H1 (cell line): Measurements from ENCODE around the gene MSMP. TPM values are rescaled to one million over a fixed set of nuclear protein-coding genes. Genes with fewer than 3 reads are reported as not detected.

Experiments
- CTCF ChIA-PET: fragments of 300-600 bp; sonication (Branson Sonifier 250); formaldehyde crosslinking; loops from one replicate; lab custom pipeline; 2021; ENCODE audit not compliant: partially characterized antibody; lab: Charles Lee
- POLR2A ChIA-PET: fragments of 300-600 bp; sonication (Branson Sonifier 250); formaldehyde crosslinking; loops from one replicate; lab custom pipeline; 2021; ENCODE audit warnings: inconsistent platforms; ENCODE audit not compliant: partially characterized antibody; lab: Charles Lee
- DNase-seq, 2 experiments: peaks; one replicate each; pipeline versions ENCODE4 v3.0.0 to v3.0.0-alpha.2; 2010 to 2022; ENCODE audit warnings: low spot score in 2 of 2, low read depth in 1 of 2, mixed read lengths in 1 of 2
- FAIRE-seq: peaks from 2 replicates; lab custom pipeline; 2011; peaks lifted over from hg19 to GRCh38; lab: Jason Lieb, UNC
- H2AFZ ChIP-seq: 2 replicates; pipeline ENCODE4 v1.8.1; 2012; ENCODE audit warnings: low read length, inconsistent platforms
- H2AK5ac ChIP-seq: 2 replicates; pipeline ENCODE4 v1.6.1; 2013; ENCODE audit warnings: low read depth, low read length
- H2BK120ac ChIP-seq: replicated peaks from 2 replicates; pipeline ENCODE3; 2013; ENCODE audit warnings: low read depth, low read length, inconsistent platforms
- H2BK12ac ChIP-seq: 2 replicates; pipeline ENCODE4 v1.6.1; 2013; ENCODE audit warnings: low read depth, low read length
- H2BK15ac ChIP-seq: 2 replicates; pipeline ENCODE4 v1.6.1; 2013; ENCODE audit warnings: low read length
- H2BK20ac ChIP-seq: 2 replicates; pipeline ENCODE4 v1.6.1; 2013; ENCODE audit warnings: low read length
- H2BK5ac ChIP-seq: 2 replicates; pipeline ENCODE4 v1.6.1; 2013; ENCODE audit warnings: low read depth, low read length
- H3K14ac ChIP-seq: 2 replicates; pipeline ENCODE4 v1.6.1; 2013; ENCODE audit warnings: inconsistent platforms; ENCODE audit not compliant: insufficient read length
- H3K18ac ChIP-seq: 2 replicates; pipeline ENCODE4 v1.6.1; 2013; ENCODE audit warnings: low read length; ENCODE audit errors: extremely low read depth
- H3K23ac ChIP-seq: 2 replicates; pipeline ENCODE4 v1.6.1; 2013; ENCODE audit warnings: inconsistent platforms; ENCODE audit not compliant: insufficient read length
- H3K23me2 ChIP-seq: 2 replicates; pipeline ENCODE4 v1.6.1; 2013; ENCODE audit warnings: low read depth, low read length
- H3K27ac ChIP-seq: 2 replicates; pipeline ENCODE4 v1.6.1; 2011; ENCODE audit warnings: low read depth, low read length, inconsistent platforms
- H3K27me3 ChIP-seq, 4 experiments: replicated peaks in 1 of 4; 1 replicate in 1 of 4; 2 replicates in 3 of 4; pipeline versions ENCODE4 v1.6.1 to v1.8.1; 2011 to 2013; ENCODE audit warnings: low read length in 3 of 4, mild to moderate bottlenecking in 3 of 4, inconsistent platforms in 2 of 4, mixed read lengths in 2 of 4, moderate library complexity in 1 of 4; ENCODE audit not compliant: control insufficient read depth in 3 of 4, insufficient read depth in 3 of 4; ENCODE audit errors: extremely low read depth in 1 of 4
- H3K36me3 ChIP-seq, 4 experiments: 2 replicates each; pipeline versions ENCODE4 v1.6.1 to v1.8.1; 2011 to 2013; ENCODE audit warnings: mild to moderate bottlenecking in 4 of 4, low read length in 3 of 4, moderate library complexity in 2 of 4, control low read depth in 1 of 4, inconsistent platforms in 1 of 4; ENCODE audit not compliant: insufficient read depth in 4 of 4, control insufficient read depth in 2 of 4
- H3K4ac ChIP-seq: replicated peaks from 2 replicates; pipeline ENCODE3; 2013; ENCODE audit warnings: low read length, low read depth, mixed read lengths, inconsistent platforms; ENCODE audit not compliant: insufficient read length
- H3K4me1 ChIP-seq, 4 experiments: replicated peaks in 1 of 4; 1 replicate in 1 of 4; 2 replicates in 3 of 4; pipeline versions ENCODE4 v1.6.1 to v1.8.1; 2011 to 2013; ENCODE audit warnings: low read length in 3 of 4, inconsistent platforms in 2 of 4, mixed read lengths in 1 of 4; ENCODE audit not compliant: insufficient read depth in 4 of 4, control insufficient read depth in 3 of 4
- H3K4me2 ChIP-seq, 2 experiments: 2 replicates each; pipeline versions ENCODE4 v1.6.1 to v1.8.1; 2011 to 2013; ENCODE audit warnings: low read depth in 2 of 2, low read length in 2 of 2, control low read depth in 1 of 2, inconsistent platforms in 1 of 2, mild to moderate bottlenecking in 1 of 2; ENCODE audit not compliant: insufficient read depth in 1 of 2
- H3K4me3 ChIP-seq, 4 experiments: fragments of 200-600, 300-600 bp in 1 of 4; sonication (generic), shearing (Covaris generic), sonication (Bioruptor Twin) in 1 of 4; 2 replicates each; pipeline versions ENCODE4 v1.5.1 to v1.8.1; 2011 to 2016; ENCODE audit warnings: low read length in 4 of 4, low read depth in 3 of 4, control low read depth in 2 of 4, inconsistent platforms in 2 of 4, mild to moderate bottlenecking in 2 of 4, mixed read lengths in 1 of 4, moderate library complexity in 1 of 4; ENCODE audit not compliant: insufficient read depth in 2 of 4; ENCODE audit errors: extremely low read depth in 1 of 4
- H3K56ac ChIP-seq: replicated peaks from 2 replicates; pipeline ENCODE3; 2013; ENCODE audit warnings: low read depth, mild to moderate bottlenecking, mixed read lengths, low read length, inconsistent platforms; ENCODE audit not compliant: insufficient read length
- H3K79me1 ChIP-seq: 2 replicates; pipeline ENCODE4 v1.6.1; 2013; ENCODE audit warnings: low read depth, low read length, control low read depth
- H3K79me2 ChIP-seq, 2 experiments: 2 replicates each; pipeline versions ENCODE4 v1.6.1 to v1.8.1; 2012 to 2013; ENCODE audit warnings: low read length in 2 of 2, mild to moderate bottlenecking in 2 of 2, inconsistent platforms in 1 of 2; ENCODE audit not compliant: insufficient read depth in 2 of 2, control insufficient read depth in 1 of 2
- H3K9ac ChIP-seq, 4 experiments: replicated peaks in 1 of 4; 1 replicate in 1 of 4; 2 replicates in 3 of 4; pipeline versions ENCODE4 v1.6.1 to v1.8.1; 2011 to 2013; ENCODE audit warnings: low read depth in 3 of 4, low read length in 3 of 4, control low read depth in 2 of 4, mild to moderate bottlenecking in 2 of 4, moderate library complexity in 2 of 4, inconsistent platforms in 1 of 4; ENCODE audit errors: extremely low read depth in 1 of 4
- H3K9me3 ChIP-seq, 2 experiments: 2 replicates each; pipeline versions ENCODE4 v1.6.1 to v1.8.1; 2012 to 2013; ENCODE audit warnings: mild to moderate bottlenecking in 2 of 2, moderate library complexity in 2 of 2, control low read depth in 1 of 2, inconsistent platforms in 1 of 2, low read depth in 1 of 2, low read length in 1 of 2, mixed read lengths in 1 of 2; ENCODE audit not compliant: insufficient read depth in 2 of 2
- H4K20me1 ChIP-seq, 2 experiments: replicated peaks in 1 of 2; 2 replicates each; pipeline versions ENCODE3 to v1.8.1; 2011 to 2013; ENCODE audit warnings: inconsistent platforms in 2 of 2, low read length in 2 of 2, mild to moderate bottlenecking in 1 of 2; ENCODE audit not compliant: insufficient read depth in 2 of 2, control insufficient read depth in 1 of 2
- H4K5ac ChIP-seq: 2 replicates; pipeline ENCODE4 v1.6.1; 2013; ENCODE audit warnings: low read length, low read depth, mixed read lengths, inconsistent platforms; ENCODE audit not compliant: insufficient read length
- H4K8ac ChIP-seq: 2 replicates; pipeline ENCODE4 v1.8.0; 2013; ENCODE audit warnings: mild to moderate bottlenecking, moderate library complexity, low read length, inconsistent platforms; ENCODE audit not compliant: insufficient read depth; ENCODE audit errors: extremely low read depth
- H4K91ac ChIP-seq: replicated peaks from 2 replicates; pipeline ENCODE3; 2013; ENCODE audit warnings: low read length, mixed read lengths, inconsistent platforms; ENCODE audit not compliant: insufficient read length
- ATF2 ChIP-seq: IDR thresholded peaks from 2 replicates; pipeline ENCODE4 v1.6.1; 2012; ENCODE audit warnings: low read length, inconsistent platforms
- E2F6 ChIP-seq: IDR thresholded peaks from 2 replicates; pipeline ENCODE4 v1.6.1; 2012; ENCODE audit warnings: inconsistent platforms
- GABPA ChIP-seq: IDR thresholded peaks from 2 replicates; pipeline ENCODE4 v1.6.1; 2011; ENCODE audit warnings: mild to moderate bottlenecking, low read length, moderate library complexity, borderline replicate concordance; ENCODE audit not compliant: insufficient read depth
- JUN ChIP-seq: IDR thresholded peaks from 2 replicates; pipeline ENCODE4 v1.6.1; 2011; ENCODE audit warnings: low read depth, mild to moderate bottlenecking, improper control_type of control experiment, low read length
- JUND ChIP-seq: IDR thresholded peaks from 2 replicates; pipeline ENCODE4 v1.6.1; 2011; ENCODE audit warnings: mild to moderate bottlenecking, improper control_type of control experiment, low read length
- MAX ChIP-seq: IDR thresholded peaks from 2 replicates; pipeline ENCODE4 v1.6.1; 2012; ENCODE audit warnings: inconsistent platforms
- NRF1 ChIP-seq: IDR thresholded peaks from 2 replicates; pipeline ENCODE4 v1.6.1; 2011; ENCODE audit warnings: mild to moderate bottlenecking, low read depth, low read length, improper control_type of control experiment
- RBBP5 ChIP-seq: IDR thresholded peaks from 2 replicates; pipeline ENCODE4 v1.7.1; 2012; ENCODE audit warnings: low read depth, mild to moderate bottlenecking, inconsistent platforms, low read length, moderate library complexity, borderline replicate concordance
- SP2 ChIP-seq: IDR thresholded peaks from 2 replicates; pipeline ENCODE4 v1.6.1; 2012; ENCODE audit warnings: mild to moderate bottlenecking, low read length, inconsistent platforms
- TAF1 ChIP-seq: IDR thresholded peaks from 2 replicates; pipeline ENCODE4 v1.6.1; 2011; ENCODE audit warnings: mild to moderate bottlenecking, low read depth, low read length
- TAF7 ChIP-seq: optimal IDR thresholded peaks from 2 replicates; pipeline ENCODE3; 2011; ENCODE audit warnings: low read depth, mild to moderate bottlenecking, inconsistent platforms, low read length, moderate library complexity, borderline replicate concordance
- whole genome bisulfite sequencing, 2 experiments: shearing (Covaris generic) in 1 of 2; methylation state at CpG; one replicate each; pipeline versions ENCODE4 v1.1.6 to v1.1.7; 2013 to 2015; ENCODE audit warnings: low lambda C conversion rate in 2 of 2, mixed read lengths in 2 of 2, inconsistent platforms in 1 of 2, low coverage in 1 of 2, missing lambda C conversion rate in 1 of 2; ENCODE audit not compliant: insufficient replicate concordance in 2 of 2, insufficient coverage in 1 of 2, insufficient read length in 1 of 2; ENCODE audit errors: extremely low coverage in 1 of 2, missing lambda C conversion rate in 1 of 2; 5-methylcytosine and 5-hydroxymethylcytosine counted together
- polyA plus RNA-seq, 7 experiments: library from polyadenylated mRNA; depleted of rRNA in 3 of 7; stranded (reverse) in 5 of 7; unstranded in 2 of 7; fragments of >200 nt in 5 of 7; fragments of 200-250 nt in 2 of 7; gene quantifications; 1 replicate in 5 of 7; 2 replicates in 1 of 7; 4 replicates in 1 of 7; pipeline versions ENCODE4 v1.2.1 to v1.2.3, GENCODE V29; 2011 to 2013; ENCODE audit warnings: missing spikeins in 2 of 7, mixed read lengths in 2 of 7
- total RNA-seq: library from RNA; stranded (reverse); fragmentation: NEBNext Ultra II Directional; extraction: Animal tissue kit (Norgen Biotek cat#: 25700); gene quantifications from 2 replicates; pipeline ENCODE4 v1.2.1, GENCODE V29; 2021

Gene MSMP
- total and polyA plus RNA-seq, 2 of the 8 experiments (the other 6 are each of a cell fraction or from before 2014, with no cell fraction given), result 0.53 TPM; not detected in 1

GRCh38 chr9:35776018-35776417 lies 21.9 kb upstream of the MSMP start:
- ChIA-PET CTCF (interaction anchor here (1.0 to 3.8 kb wide), 11 partner anchors 13 to 106 kb away, joined by 3 to 29 read pairs (median 3); partner anchors contain the start of genes GBA2, HINT2 and RGP1), POLR2A (interaction anchor here (0.9 to 1.7 kb wide), 7 partner anchors 13 to 46 kb away, joined by 3 to 4 read pairs (median 3); partner anchors contain the start of genes CREB3 and TLN1)
- no peak overlapping the region for H3K4ac ChIP-seq
- WGBS, 2 experiments, result 93% methylated on average over 4 of the region's 4 CpGs; no CpG with 5 or more reads in 1 of the 2 experiments
- no peak overlapping the region for H3K9ac ChIP-seq
- H3K79me2 ChIP-seq, result no peaks in the 10 kb centered on the region
- no peaks in the 10 kb centered on the region for H3K36me3 ChIP-seq
- H3K9me3 ChIP-seq, result no peaks in the 10 kb centered on the region
- peaks cover 0 to 6% (median 4%) of the 10 kb centered on the region in 4 experiments; a peak in 6 of 7 replicates for H3K4me1 ChIP-seq
- H3K23me2 ChIP-seq, result no peaks in the 10 kb centered on the region
- H4K20me1 ChIP-seq, result no peaks in the 10 kb centered on the region
- no peak overlapping the region for H3K18ac ChIP-seq
- H3K4me3 ChIP-seq, result no peak overlapping the region
- no peak for FAIRE-seq
- H3K79me1 ChIP-seq, result no peaks in the 10 kb centered on the region
- H3K23ac ChIP-seq, result no peak overlapping the region
- no peak overlapping the region for H2BK120ac ChIP-seq
- H2BK5ac ChIP-seq, result no peak overlapping the region
- no peak for DNase-seq
- no peak overlapping the region for H2AFZ ChIP-seq
- no peak overlapping the region for H3K14ac ChIP-seq
- no peaks in the 10 kb centered on the region for H3K27me3 ChIP-seq
- H2BK12ac ChIP-seq, result no peak overlapping the region
- H4K8ac ChIP-seq, result no peak overlapping the region
- H2AK5ac ChIP-seq, result no peak overlapping the region
- no peak overlapping the region for H3K27ac ChIP-seq
- H2BK20ac ChIP-seq, result no peak overlapping the region
- no peak overlapping the region for H4K5ac ChIP-seq
- no peak overlapping the region for H2BK15ac ChIP-seq
- no peak overlapping the region for H3K4me2 ChIP-seq
- H4K91ac ChIP-seq, result no peak overlapping the region
- H3K56ac ChIP-seq, result no peak overlapping the region
- TF ChIP-seq ATF2 (no peak), GABPA (no peak), NRF1 (no peak), JUN (no peak), E2F6 (no peak), MAX (no peak), RBBP5 (no peak), JUND (no peak), SP2 (no peak), TAF1 (no peak), TAF7 (no peak)
